ENCODE measurements around the gene CYP4B1.

Gene CYP4B1

GRCh38 chr1:46809904-46810303 is 11.1 kb downstream of the CYP4B1 start:
- no peak overlapping the region for H3K4me3 ChIP-seq (ENCODE audit: low read depth, low read length)
- no peak for DNase-seq (ENCODE audit: low read depth)
- TF ChIP-seq CTCF (conservative IDR thresholded peaks at IDR 0.05; ENCODE audit: low read depth, low read length) = no peak

GRCh38 chr1:46810596-46810995 is 11.8 kb downstream of the CYP4B1 start:
- no peak for TF ChIP-seq CTCF (conservative IDR thresholded peaks at IDR 0.05; ENCODE audit: low read depth, low read length)
- DNase-seq (ENCODE audit: low read depth) = no peak
- H3K4me3 ChIP-seq (ENCODE audit: low read depth, low read length) = no peak overlapping the region

GRCh38 chr1:46811053-46811452 is 12.2 kb downstream of the CYP4B1 start:
- no peak for TF ChIP-seq CTCF (conservative IDR thresholded peaks at IDR 0.05; ENCODE audit: low read depth, low read length)
- no peak for DNase-seq (ENCODE audit: low read depth)
- H3K4me3 ChIP-seq (ENCODE audit: low read depth, low read length) = no peak overlapping the region

DNA sequence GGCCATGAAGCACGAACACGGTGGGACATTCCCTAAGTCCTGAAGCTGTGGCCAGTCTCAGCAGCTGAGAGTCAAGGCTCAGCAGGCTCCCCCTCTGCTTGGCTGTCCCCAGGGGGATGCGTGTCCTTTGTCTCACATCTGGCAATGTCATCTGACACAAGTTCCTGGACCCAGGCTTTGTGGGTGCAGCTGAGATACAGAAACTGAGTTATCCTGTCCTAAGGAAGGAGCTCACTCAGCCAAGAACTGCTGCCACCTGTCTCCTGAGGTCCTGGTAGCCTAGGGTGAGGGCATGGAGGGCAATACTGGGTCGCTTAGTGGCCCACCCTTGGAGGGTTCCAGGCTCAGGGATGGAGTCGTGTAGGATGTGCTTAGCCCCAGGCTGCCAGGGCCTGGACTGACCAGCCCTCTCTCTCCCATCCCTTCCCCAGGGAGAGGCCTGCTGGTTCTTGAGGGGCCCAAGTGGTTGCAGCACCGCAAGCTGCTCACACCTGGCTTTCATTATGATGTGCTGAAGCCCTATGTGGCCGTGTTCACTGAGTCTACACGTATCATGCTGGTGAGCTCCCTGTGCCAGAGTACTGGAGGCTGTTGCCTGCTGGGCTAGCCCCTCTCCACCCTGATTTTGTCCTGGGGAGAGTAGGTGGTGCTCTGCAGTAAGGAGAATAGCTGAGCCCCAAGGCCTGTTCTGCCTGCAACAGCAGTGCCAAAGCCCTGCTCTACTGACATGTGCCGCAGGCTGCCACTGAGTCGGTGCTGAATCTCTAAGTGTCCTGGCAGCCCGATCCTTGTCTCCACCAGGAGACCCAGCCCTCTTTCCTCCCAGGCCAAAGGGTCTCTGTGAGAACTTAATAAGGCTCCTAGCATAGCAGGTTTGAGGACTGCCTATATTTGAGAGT is 13.5 kb downstream of the CYP4B1 start:
- DNase-seq (ENCODE audit: low read depth) = no peak
- no peak overlapping the region for H3K4me3 ChIP-seq (ENCODE audit: low read depth, low read length)
- no peak for TF ChIP-seq CTCF (conservative IDR thresholded peaks at IDR 0.05; ENCODE audit: low read depth, low read length)

DNA sequence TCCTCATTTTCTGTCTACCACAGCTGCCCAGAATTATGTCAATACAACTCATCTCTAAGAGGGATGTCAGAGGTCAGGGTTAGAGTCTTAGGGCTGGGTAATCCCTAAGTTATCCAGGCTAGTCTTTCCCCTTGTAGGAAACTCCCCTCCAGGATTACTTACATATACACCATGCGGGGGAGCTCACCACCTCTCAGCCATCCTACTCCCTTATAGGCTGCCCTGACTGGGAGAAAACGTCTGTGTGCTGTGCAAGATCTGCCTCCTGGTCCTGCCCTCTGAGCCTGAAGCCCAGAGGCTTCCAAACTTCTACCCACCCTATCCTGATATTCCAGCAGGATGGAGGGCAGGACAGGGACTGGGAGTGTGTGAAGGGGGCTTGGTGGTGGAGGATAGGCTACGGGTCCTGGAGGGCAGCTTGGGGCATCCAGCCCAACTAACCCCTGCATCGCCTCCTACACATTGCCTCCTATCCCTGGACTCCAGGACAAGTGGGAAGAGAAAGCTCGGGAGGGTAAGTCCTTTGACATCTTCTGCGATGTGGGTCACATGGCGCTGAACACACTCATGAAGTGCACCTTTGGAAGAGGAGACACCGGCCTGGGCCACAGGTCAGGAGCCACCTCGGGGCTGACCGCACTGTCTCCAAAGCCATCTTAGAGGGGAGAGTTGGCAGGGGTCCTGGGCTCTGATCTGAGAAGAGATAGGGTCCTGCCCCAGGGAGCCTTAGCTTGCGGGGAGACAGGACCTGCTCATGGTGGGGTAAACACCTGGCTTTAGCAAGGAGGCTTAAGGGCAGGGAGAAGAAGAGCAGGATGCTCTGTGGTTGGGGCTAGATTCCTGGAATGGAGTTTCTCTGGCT is 14.4 kb downstream of the CYP4B1 start:
- no peak overlapping the region for H3K4me3 ChIP-seq (ENCODE audit: low read depth, low read length)
- no peak for DNase-seq (ENCODE audit: low read depth)
- no peak for TF ChIP-seq CTCF (conservative IDR thresholded peaks at IDR 0.05; ENCODE audit: low read depth, low read length)

GRCh38 chr1:46813858-46814396 is 15.1 kb downstream of the CYP4B1 start:
- TF ChIP-seq CTCF (conservative IDR thresholded peaks at IDR 0.05; ENCODE audit: low read depth, low read length) = no peak
- DNase-seq (ENCODE audit: low read depth) = no peak
- H3K4me3 ChIP-seq (ENCODE audit: low read depth, low read length) = no peak overlapping the region

Measured in choroid plexus epithelial cell (primary cell).